PC-3 (cell line): ENCODE measurements around the gene RPTN.

Source experiments
- EZH2 ChIP-seq: fragments of 300-600 bp; sonication (generic); IDR thresholded peaks from one replicate; pipeline ENCODE4 v1.6.1; 2017; ENCODE audit warnings: antibody characterized with exemption, mild to moderate bottlenecking, low read length; ENCODE audit not compliant: unreplicated experiment
- TF ChIP-seq, protein P1 (sequence below): fragments of 300-600 bp; sonication (generic); conservative IDR thresholded peaks from 2 replicates; pipeline ENCODE4 v1.5.1; 2017; ENCODE audit warnings: antibody characterized with exemption, low read depth, mild to moderate bottlenecking, low read length

DNA sequence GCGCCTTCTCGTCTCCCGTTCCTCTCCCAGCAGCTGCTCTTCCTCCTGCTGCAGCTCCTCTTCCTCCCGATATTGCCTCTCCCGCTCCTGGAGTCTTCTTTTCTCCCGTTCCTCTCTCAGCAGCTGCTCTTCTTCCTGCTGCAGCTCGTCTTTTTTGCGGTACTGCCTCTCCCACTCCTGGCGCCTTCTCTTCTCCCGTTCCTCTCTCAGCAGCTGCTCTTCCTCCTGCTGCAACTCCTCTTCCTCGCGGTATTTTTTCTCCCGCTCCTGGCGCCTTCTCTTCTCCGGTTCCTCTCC, 49.1 kb downstream of the RPTN start:
- TF ChIP-seq, protein P1, sequence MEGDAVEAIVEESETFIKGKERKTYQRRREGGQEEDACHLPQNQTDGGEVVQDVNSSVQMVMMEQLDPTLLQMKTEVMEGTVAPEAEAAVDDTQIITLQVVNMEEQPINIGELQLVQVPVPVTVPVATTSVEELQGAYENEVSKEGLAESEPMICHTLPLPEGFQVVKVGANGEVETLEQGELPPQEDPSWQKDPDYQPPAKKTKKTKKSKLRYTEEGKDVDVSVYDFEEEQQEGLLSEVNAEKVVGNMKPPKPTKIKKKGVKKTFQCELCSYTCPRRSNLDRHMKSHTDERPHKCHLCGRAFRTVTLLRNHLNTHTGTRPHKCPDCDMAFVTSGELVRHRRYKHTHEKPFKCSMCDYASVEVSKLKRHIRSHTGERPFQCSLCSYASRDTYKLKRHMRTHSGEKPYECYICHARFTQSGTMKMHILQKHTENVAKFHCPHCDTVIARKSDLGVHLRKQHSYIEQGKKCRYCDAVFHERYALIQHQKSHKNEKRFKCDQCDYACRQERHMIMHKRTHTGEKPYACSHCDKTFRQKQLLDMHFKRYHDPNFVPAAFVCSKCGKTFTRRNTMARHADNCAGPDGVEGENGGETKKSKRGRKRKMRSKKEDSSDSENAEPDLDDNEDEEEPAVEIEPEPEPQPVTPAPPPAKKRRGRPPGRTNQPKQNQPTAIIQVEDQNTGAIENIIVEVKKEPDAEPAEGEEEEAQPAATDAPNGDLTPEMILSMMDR, result no peak
- peak; percentile 97 for TF ChIP-seq EZH2
